ENCODE data around the gene HECTD4. TPM values are rescaled to one million over a fixed set of nuclear protein-coding genes. Genes with fewer than 3 reads are reported as not detected.

The HECTD4 gene
- total RNA-seq, 1 donor from 2014 or later = 63.3 TPM

GRCh38 chr12:112386726-112387125, 4.5 kb upstream of the HECTD4 start:
- Mint-ChIP-seq H3K4me1 (ENCODE audit: unreplicated experiment) (peaks cover 9% of the 10 kb centered on the region), H3K36me3 (ENCODE audit: unreplicated experiment) (no peaks in the 10 kb centered on the region), H3K4me3 (ENCODE audit: unreplicated experiment) (no peak overlapping the region), H3K27ac (ENCODE audit: unreplicated experiment) (no peak overlapping the region), H3K9me3 (ENCODE audit: unreplicated experiment) (no peaks in the 10 kb centered on the region), H3K27me3 (ENCODE audit: unreplicated experiment) (peaks cover 5% of the 10 kb centered on the region)
- no peak for TF ChIP-seq CTCF (IDR thresholded peaks at IDR 0.05)
- DNase-seq (ENCODE audit: extremely low spot score, unreplicated experiment) = no peak

GRCh38 chr12:112382866-112383265, 635 bp upstream of the HECTD4 start:
- peaks cover 27% of the 10 kb centered on the region for H3K4me1 Mint-ChIP-seq (ENCODE audit: unreplicated experiment)
- no peaks in the 10 kb centered on the region for H3K36me3 Mint-ChIP-seq (ENCODE audit: unreplicated experiment)
- no peaks in the 10 kb centered on the region for H3K9me3 Mint-ChIP-seq (ENCODE audit: unreplicated experiment)
- TF ChIP-seq CTCF (IDR thresholded peaks at IDR 0.05) = no peak
- H3K27me3 Mint-ChIP-seq (ENCODE audit: unreplicated experiment) = no peaks in the 10 kb centered on the region
- peak overlapping the region; percentile 85 for H3K4me3 Mint-ChIP-seq (ENCODE audit: unreplicated experiment)
- DNase-seq (ENCODE audit: extremely low spot score, unreplicated experiment) = no peak
- peak overlapping the region; percentile 34 for H3K27ac Mint-ChIP-seq (ENCODE audit: unreplicated experiment)

- Mint-ChIP-seq H3K27ac (ENCODE audit: unreplicated experiment) (peak overlapping the region; percentile 83), H3K36me3 (ENCODE audit: unreplicated experiment) (no peaks in the 10 kb centered on the region), H3K27me3 (ENCODE audit: unreplicated experiment) (no peaks in the 10 kb centered on the region), H3K4me1 (ENCODE audit: unreplicated experiment) (peaks cover 27% of the 10 kb centered on the region), H3K9me3 (ENCODE audit: unreplicated experiment) (no peaks in the 10 kb centered on the region), H3K4me3 (ENCODE audit: unreplicated experiment) (peak overlapping the region; percentile 94)
- no peak for DNase-seq (ENCODE audit: extremely low spot score, unreplicated experiment)
- TF ChIP-seq CTCF (IDR thresholded peaks at IDR 0.05) = no peak
Measured at GRCh38 chr12:112381406-112381882, 787 bp downstream of the HECTD4 start.

GRCh38 chr12:112380663-112381405, 1.4 kb downstream of the HECTD4 start:
- Mint-ChIP-seq H3K4me3 (ENCODE audit: unreplicated experiment) (peak overlapping the region; percentile 94), H3K4me1 (ENCODE audit: unreplicated experiment) (peaks cover 27% of the 10 kb centered on the region), H3K9me3 (ENCODE audit: unreplicated experiment) (no peaks in the 10 kb centered on the region), H3K27me3 (ENCODE audit: unreplicated experiment) (no peaks in the 10 kb centered on the region), H3K36me3 (ENCODE audit: unreplicated experiment) (no peaks in the 10 kb centered on the region), H3K27ac (ENCODE audit: unreplicated experiment) (peak overlapping the region; percentile 83)
- no peak for DNase-seq (ENCODE audit: extremely low spot score, unreplicated experiment)
- no peak for TF ChIP-seq CTCF (IDR thresholded peaks at IDR 0.05)

- H3K27me3 Mint-ChIP-seq (ENCODE audit: unreplicated experiment) = no peaks in the 10 kb centered on the region
- H3K4me1 Mint-ChIP-seq (ENCODE audit: unreplicated experiment) = peaks cover 30% of the 10 kb centered on the region
- peaks cover 4% of the 10 kb centered on the region for H3K9me3 Mint-ChIP-seq (ENCODE audit: unreplicated experiment)
- H3K36me3 Mint-ChIP-seq (ENCODE audit: unreplicated experiment) = peaks cover 3% of the 10 kb centered on the region
- H3K27ac Mint-ChIP-seq (ENCODE audit: unreplicated experiment) = peak overlapping the region; percentile 28
- H3K4me3 Mint-ChIP-seq (ENCODE audit: unreplicated experiment) = no peak overlapping the region
- DNase-seq (ENCODE audit: extremely low spot score, unreplicated experiment) = no peak
- TF ChIP-seq CTCF (IDR thresholded peaks at IDR 0.05) = no peak
Measured at GRCh38 chr12:112375105-112375504, 7.1 kb downstream of the HECTD4 start.
